SJSA1 (cell line): ENCODE results near the gene PLEKHO1. TPM values are rescaled to one million over a fixed set of nuclear protein-coding genes. Genes with fewer than 3 reads are reported as not detected.
"Not testable (repeated sequence)": the region's sequence is repeated elsewhere in the genome, so short reads cannot be mapped to it uniquely, and the experiment has no call there.

Source experiments
- DNase-seq, 2 experiments: peaks; one replicate each; pipeline ENCODE4 v3.0.0-alpha.2; 2015 to 2020; ENCODE audit warnings: low spot score in 2 of 2, low read depth in 1 of 2
- H3K27ac ChIP-seq: fragments of 250-450 bp; sonication (Bioruptor Pico); 2 replicates; pipeline ENCODE4 v1.5.1; 2020; ENCODE audit warnings: mild to moderate bottlenecking, moderate library complexity
- H3K27me3 ChIP-seq: fragments of 250-450 bp; sonication (Bioruptor Pico); replicated peaks from 2 replicates; pipeline ENCODE4 v1.5.1; 2020; ENCODE audit warnings: mild to moderate bottlenecking, moderate library complexity
- H3K36me3 ChIP-seq: fragments of 250-450 bp; sonication (Bioruptor Pico); 2 replicates; pipeline ENCODE4 v1.5.1; 2020; ENCODE audit warnings: mild to moderate bottlenecking
- H3K4me1 ChIP-seq: fragments of 250-450 bp; sonication (Bioruptor Pico); replicated peaks from 2 replicates; pipeline ENCODE4 v1.6.1; 2021; ENCODE audit warnings: mild to moderate bottlenecking
- H3K4me3 ChIP-seq: fragments of 250-450 bp; sonication (Bioruptor Pico); 2 replicates; pipeline ENCODE4 v1.5.1; 2020; ENCODE audit warnings: mild to moderate bottlenecking
- H3K9me3 ChIP-seq: fragments of 250-450 bp; sonication (Bioruptor Pico); replicated peaks from 2 replicates; pipeline ENCODE4 v1.5.1; 2020; ENCODE audit warnings: mild to moderate bottlenecking
- total RNA-seq: library from RNA; depleted of rRNA; stranded (reverse); fragments of >200 nt; shearing (Covaris generic); gene quantifications from 2 replicates; pipeline ENCODE4 v1.2.3, GENCODE V29; 2014; rRNA removed

The PLEKHO1 gene
- total RNA-seq, 1 experiment from 2014 or later: 90.1 TPM

- Histone ChIP-seq H3K4me1 (peaks cover 35% of the 10 kb centered on the region), H3K36me3 (no peaks in the 10 kb centered on the region), H3K9me3 (no peaks in the 10 kb centered on the region), H3K27me3 (no peaks in the 10 kb centered on the region), H3K27ac (no peak overlapping the region), H3K4me3 (no peak overlapping the region)
- no peak for DNase-seq
Observed at GRCh38 chr1:150196417-150196816, 46.7 kb downstream of the PLEKHO1 start.

- Histone ChIP-seq H3K27me3 (no peaks in the 10 kb centered on the region), H3K4me1 (no peaks in the 10 kb centered on the region), H3K36me3 (no peaks in the 10 kb centered on the region), H3K27ac (no peak overlapping the region), H3K4me3 (no peak overlapping the region), H3K9me3 (no peaks in the 10 kb centered on the region)
- no peak for DNase-seq
Observed at GRCh38 chr1:150207281-150207971, 57.7 kb downstream of the PLEKHO1 start.

GRCh38 chr1:150208460-150208859, 58.7 kb downstream of the PLEKHO1 start:
- not testable (repeated sequence) for H3K27ac ChIP-seq, H3K4me1 ChIP-seq, H3K9me3 ChIP-seq, H3K4me3 ChIP-seq, H3K27me3 ChIP-seq, H3K36me3 ChIP-seq, DNase-seq

Other genes starting within 250 kb of the PLEKHO1 start
- 16.6 and 17.8 TPM in 2 replicates for gene SV2A, start 232.1 kb upstream of the PLEKHO1 start, total RNA-seq
- 5.7 and 16.4 TPM in 2 replicates for gene SF3B4, start 222.1 kb upstream of the PLEKHO1 start, total RNA-seq
- gene MTMR11, start 213.0 kb upstream of the PLEKHO1 start, total RNA-seq: 2.1 and 6.4 TPM in 2 replicates
- gene OTUD7B, start 139.2 kb upstream of the PLEKHO1 start, total RNA-seq: 14.2 and 27.2 TPM in 2 replicates
- 52.6 and 54.8 TPM in 2 replicates for gene VPS45, start 82.1 kb upstream of the PLEKHO1 start, total RNA-seq
- 95.3 and 103 TPM in 2 replicates for gene ANP32E, start 86.2 kb downstream of the PLEKHO1 start, total RNA-seq
- gene CA14, start 107.9 kb downstream of the PLEKHO1 start, total RNA-seq: not detected in 2 replicates
- 113 and 122 TPM in 2 replicates for gene APH1A, start 119.1 kb downstream of the PLEKHO1 start, total RNA-seq
- gene C1orf54, start 122.9 kb downstream of the PLEKHO1 start, total RNA-seq: 0.21 TPM in 1 of 2 replicates, not detected in the other
- gene CIART, start 132.6 kb downstream of the PLEKHO1 start, total RNA-seq: 5.9 and 6.1 TPM in 2 replicates
- gene MRPS21, start 143.9 kb downstream of the PLEKHO1 start, total RNA-seq: 45.5 and 60.0 TPM in 2 replicates
- 40.2 and 49.6 TPM in 2 replicates for gene PRPF3, start 171.6 kb downstream of the PLEKHO1 start, total RNA-seq
- gene RPRD2, start 214.2 kb downstream of the PLEKHO1 start, total RNA-seq: 3.9 and 9.9 TPM in 2 replicates